Calu3 (cell line): Measurements from ENCODE around the gene ZNF691. TPM values are rescaled to one million over a fixed set of nuclear protein-coding genes. Genes with fewer than 3 reads are reported as not detected.

Experiments used
- Bru-seq: library from RNA; stranded (reverse); fragments of 400-500 nt; gene quantifications from one replicate; lab custom pipeline; 2021; lab: Mats Ljungman, UMichigan
- BruChase-seq, 2 experiments: library from RNA; stranded (reverse); fragments of 400-500 nt; gene quantifications; one replicate each; lab custom pipeline; 2021; lab: Mats Ljungman, UMichigan
- BruUV-seq: library from RNA; stranded (reverse); fragments of 400-500 nt; replicated peaks from 2 replicates; lab custom pipeline; 2021; lab: Mats Ljungman, UMichigan
- CTCF ChIA-PET: fragments of 300-600 bp; sonication (Branson Sonifier 250); formaldehyde crosslinking; loops from one replicate; lab custom pipeline; 2022; ENCODE audit warnings: antibody characterized with exemption; lab: Charles Lee
- DNase-seq: peaks from one replicate; pipeline ENCODE4 v3.0.0; 2022
- H3K27ac Mint-ChIP-seq: one replicate; pipeline ENCODE4 v1.8.0; 2022; ENCODE audit warnings: mixed read lengths; ENCODE audit not compliant: unreplicated experiment
- H3K27me3 Mint-ChIP-seq: one replicate; pipeline ENCODE4 v1.8.0; 2022; ENCODE audit warnings: mixed read lengths; ENCODE audit not compliant: unreplicated experiment
- H3K36me3 Mint-ChIP-seq: one replicate; pipeline ENCODE4 v1.8.0; 2022; ENCODE audit warnings: mild to moderate bottlenecking, moderate library complexity, mixed read lengths; ENCODE audit not compliant: insufficient read depth, unreplicated experiment
- H3K4me1 Mint-ChIP-seq: one replicate; pipeline ENCODE4 v1.8.0; 2022; ENCODE audit warnings: mild to moderate bottlenecking, low read depth, mixed read lengths; ENCODE audit not compliant: unreplicated experiment
- H3K4me3 Mint-ChIP-seq: one replicate; pipeline ENCODE4 v1.8.0; 2022; ENCODE audit warnings: mild to moderate bottlenecking, low read depth, moderate library complexity, mixed read lengths; ENCODE audit not compliant: unreplicated experiment
- H3K9me3 Mint-ChIP-seq: one replicate; pipeline ENCODE4 v1.8.0; 2022; ENCODE audit warnings: low read depth, mixed read lengths; ENCODE audit not compliant: unreplicated experiment
- CTCF ChIP-seq: fragments of 200-600 bp; IDR thresholded peaks from one replicate; pipeline ENCODE4 v1.8.0; 2022; ENCODE audit warnings: antibody characterized with exemption; ENCODE audit not compliant: unreplicated experiment
- intact Hi-C: fragments of 100-400 bp; cut with micrococcal nuclease; formaldehyde crosslinking; loops from one replicate; pipeline ENCODE4 v1.10.0; 2022; ENCODE audit not compliant: unreplicated experiment
- long read RNA-seq: library from polyadenylated mRNA; stranded (forward); transcript quantifications from one replicate; pipeline ENCODE4 v2.0.0, GENCODE V29; 2022
- total RNA-seq: library from RNA; stranded (reverse); gene quantifications from 2 replicates; pipeline ENCODE4 v1.2.3, GENCODE V29; 2022

Gene ZNF691
- total RNA-seq (11.8 and 12.0 TPM in 2 replicates), Bru-seq, nascent RNA (percentile 72 among the genes with signal in this experiment), BruChase-seq, experiment 1, labeled RNA remaining after a 6-hour chase (percentile 67 among the genes with signal in this experiment), BruChase-seq, experiment 2, labeled RNA remaining after a 2-hour chase (percentile 73 among the genes with signal in this experiment)
- long read RNA-seq, transcript ZNF691-206 (2 exons, 1,577 nt) = major isoform, 8 of 24 reads
- long read RNA-seq, transcript ZNF691-201 (4 exons, 1,910 nt) = minor isoform, 6 of 24 reads
- long read RNA-seq, partial matches to known transcripts = 1 of 24 reads
- long read RNA-seq, other reads (novel, unspliced or antisense) = 6 of 24 reads

DNA sequence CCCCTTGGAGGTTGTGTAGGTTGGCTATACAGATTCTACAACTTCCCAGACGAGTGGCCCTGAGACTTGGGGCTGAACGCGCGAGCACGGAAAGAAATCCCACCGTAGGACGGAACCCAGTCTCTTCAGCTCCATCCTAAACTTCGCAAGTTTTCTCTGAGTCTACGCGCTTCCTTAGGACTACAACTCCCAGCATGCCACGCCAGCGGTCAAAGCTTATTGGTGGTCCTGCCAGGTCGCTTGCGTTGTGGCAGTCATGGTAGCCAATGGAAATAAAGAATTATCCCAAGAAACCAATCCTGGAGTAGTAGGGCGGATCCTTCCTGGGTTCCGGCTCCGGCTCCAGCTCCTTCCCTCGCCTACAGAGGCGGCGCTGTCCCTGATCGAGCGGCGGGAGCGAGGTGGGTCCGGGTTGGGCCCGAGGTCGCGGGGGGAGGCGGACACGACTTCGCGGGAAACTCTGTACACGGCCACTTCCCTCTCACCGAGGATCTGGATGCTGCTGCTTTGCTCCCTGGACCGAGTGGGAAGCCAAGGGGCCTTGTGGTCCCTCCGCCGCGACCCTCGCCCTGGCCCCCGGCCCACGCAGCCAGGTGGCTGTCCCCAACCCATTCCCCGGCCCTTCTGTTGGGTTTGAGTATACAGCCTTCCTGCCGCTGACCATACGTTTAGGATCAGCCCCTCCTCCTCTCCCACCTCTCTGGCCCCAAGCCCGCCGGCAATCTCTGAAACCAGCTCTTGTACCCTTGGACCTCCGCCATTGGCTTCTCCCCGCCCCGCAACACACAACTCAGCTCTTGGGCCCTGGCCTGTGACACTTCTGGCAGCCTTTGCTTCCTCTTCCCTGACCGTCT lies at the start of gene ZNF691:
Gene ZNF691, plus strand, starts transcription at position 357 of the 854 bp plus-strand sequence. CDS start 3,046 bp downstream, outside the sequence.
- Mint-ChIP-seq H3K36me3 (peaks cover 24% of the 10 kb centered on the region), H3K27me3 (no peaks in the 10 kb centered on the region), H3K4me1 (peaks cover 25% of the 10 kb centered on the region), H3K27ac (peak within 1 kb of the TSS; percentile 90), H3K4me3 (peak within 1 kb of the TSS; percentile 96), H3K9me3 (no peaks in the 10 kb centered on the region)
- CTCF ChIA-PET = interaction anchor here (0.5 to 1.9 kb wide), 10 partner anchors 11 to 267 kb away, joined by 3 to 9 read pairs (median 4); partner anchors contain the start of genes ERMAP, SVBP and YBX1
- no TSS peak for BruUV-seq
- no peak for TF ChIP-seq CTCF
- intact Hi-C loops = no loop called here
- DNase-seq = peak; percentile 90

DNA sequence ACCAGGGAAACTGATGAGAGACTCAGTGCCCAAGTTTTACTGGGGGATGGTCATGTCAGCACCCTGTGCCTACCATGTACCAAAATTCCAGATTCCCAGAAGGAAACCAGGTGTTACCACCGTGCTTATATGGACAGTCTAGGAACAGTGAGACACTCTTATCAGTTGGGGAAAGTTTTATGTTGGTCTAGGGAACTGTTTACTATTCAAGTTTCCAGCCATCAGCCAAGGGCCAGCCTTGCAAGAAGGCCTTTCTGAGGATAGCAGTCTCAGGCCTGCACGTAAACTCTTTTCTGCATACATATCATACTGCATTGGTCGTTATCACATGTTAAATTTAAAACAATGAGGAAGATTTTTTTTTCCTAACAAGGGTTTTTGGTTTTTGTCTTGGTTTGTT lies 49.0 kb upstream of the ZNF691 start:
- H3K36me3 Mint-ChIP-seq = no peaks in the 10 kb centered on the region
- TF ChIP-seq CTCF = no peak
- no peak overlapping the region for H3K27ac Mint-ChIP-seq
- no peak for DNase-seq
- intact Hi-C loops = no loop called here
- no peak overlapping the region for H3K4me3 Mint-ChIP-seq
- H3K27me3 Mint-ChIP-seq = no peaks in the 10 kb centered on the region
- no TSS peak for BruUV-seq
- no peaks in the 10 kb centered on the region for H3K4me1 Mint-ChIP-seq
- CTCF ChIA-PET = no interaction called here
- H3K9me3 Mint-ChIP-seq = no peaks in the 10 kb centered on the region

DNA sequence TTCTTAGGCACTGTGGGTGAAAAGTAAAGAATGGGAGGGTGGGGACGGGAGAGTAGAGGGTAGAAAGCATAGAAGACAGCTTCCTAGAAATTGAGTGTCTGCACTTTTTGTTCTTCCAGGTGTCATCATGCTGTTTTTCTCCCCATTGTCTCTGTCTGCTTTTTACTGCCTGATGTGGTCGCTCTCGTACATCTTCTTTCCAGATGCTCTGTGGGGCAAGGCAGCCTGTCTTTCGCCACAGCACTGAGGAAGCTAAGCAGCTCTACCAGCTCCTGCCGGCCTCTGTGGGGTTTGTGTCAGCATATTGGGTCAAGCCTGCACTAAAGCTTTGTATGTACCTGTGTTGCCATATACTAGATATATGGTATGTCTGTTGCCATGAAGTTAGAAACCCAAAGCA lies 48.4 kb upstream of the ZNF691 start:
- Mint-ChIP-seq H3K4me3 (no peak overlapping the region), H3K4me1 (no peaks in the 10 kb centered on the region), H3K9me3 (no peaks in the 10 kb centered on the region), H3K27ac (no peak overlapping the region), H3K27me3 (no peaks in the 10 kb centered on the region), H3K36me3 (no peaks in the 10 kb centered on the region)
- DNase-seq = no peak
- no TSS peak for BruUV-seq
- TF ChIP-seq CTCF = no peak
- intact Hi-C loops = no loop called here
- CTCF ChIA-PET = no interaction called here

GRCh38 chr1:42801832-42802473 lies 44.5 kb upstream of the ZNF691 start:
- Mint-ChIP-seq H3K9me3 (no peaks in the 10 kb centered on the region), H3K27ac (no peak overlapping the region), H3K4me3 (no peak overlapping the region), H3K36me3 (no peaks in the 10 kb centered on the region), H3K4me1 (no peaks in the 10 kb centered on the region), H3K27me3 (no peaks in the 10 kb centered on the region)
- no TSS peak for BruUV-seq
- CTCF ChIA-PET = no interaction called here
- intact Hi-C loops = no loop called here
- DNase-seq = no peak
- TF ChIP-seq CTCF = no peak
